SK-N-SH (cell line): ENCODE results near the gene SNRPF.

Experiments
- CHD2 ChIP-seq: fragments of 150-350 bp; IDR thresholded peaks from 2 replicates; pipeline ENCODE4 v1.6.1; 2018; ENCODE audit warnings: low read length; ENCODE audit not compliant: partially characterized antibody
- CTCF ChIP-seq: fragments of 200-600 bp; sonication (generic); IDR thresholded peaks from 2 replicates; pipeline ENCODE4 v1.6.1; 2017; ENCODE audit warnings: antibody characterized with exemption, mild to moderate bottlenecking, moderate library complexity
- EP300 ChIP-seq, 2 experiments: IDR thresholded peaks; 2 replicates each; pipeline versions ENCODE4 v1.4.0 to v1.6.1; 2012; ENCODE audit warnings: borderline replicate concordance in 1 of 2, low read depth in 1 of 2, low read length in 1 of 2
- EZH2phosphoT487 ChIP-seq: fragments of 200-600 bp; sonication (generic); IDR thresholded peaks from 2 replicates; pipeline ENCODE4 v1.6.1; 2017; ENCODE audit warnings: low read depth, mixed run types, mild to moderate bottlenecking, antibody characterized with exemption, moderate library complexity, borderline replicate concordance
- MAX ChIP-seq: IDR thresholded peaks from 2 replicates; pipeline ENCODE4 v1.4.0; 2012; ENCODE audit warnings: low read depth
- POLR2AphosphoS5 ChIP-seq: IDR thresholded peaks from 2 replicates; pipeline ENCODE4 v1.6.1; 2012; ENCODE audit warnings: low read depth, low read length
- RAD21 ChIP-seq: IDR thresholded peaks from 2 replicates; pipeline ENCODE4 v1.6.1; 2012; ENCODE audit warnings: mild to moderate bottlenecking, low read length
- TAF1 ChIP-seq: IDR thresholded peaks from 2 replicates; pipeline ENCODE4 v1.6.1; 2012; ENCODE audit warnings: low read depth, mild to moderate bottlenecking, low read length, moderate library complexity, borderline replicate concordance
- USF2 ChIP-seq: fragments of 150-350 bp; IDR thresholded peaks from 2 replicates; pipeline ENCODE4 v1.6.1; 2017; ENCODE audit warnings: antibody characterized with exemption, low read length, low read depth, borderline replicate concordance
- YY1 ChIP-seq: IDR thresholded peaks from 2 replicates; pipeline ENCODE4 v1.4.0; 2012; ENCODE audit warnings: low read depth, mild to moderate bottlenecking

GRCh38 chr12:95858451-95859343, at the start of gene SNRPF:
- peak; percentile 97 for TF ChIP-seq CHD2
- peak; percentile 80 for TF ChIP-seq MAX
- TF ChIP-seq CTCF: peak; percentile 33
- no peak for TF ChIP-seq EP300 (IDR thresholded peaks at IDR 0.05; ENCODE audit: borderline replicate concordance in 1 of 2, low read depth in 1 of 2, low read length in 1 of 2)
- no peak for TF ChIP-seq EZH2phosphoT487
- peak; percentile 83 for TF ChIP-seq POLR2AphosphoS5
- TF ChIP-seq TAF1: peak; percentile 62; the same call in 1 of the 2 replicates
- TF ChIP-seq YY1: peak; percentile 96
- TF ChIP-seq USF2: no peak
- TF ChIP-seq RAD21: peak; percentile 22; the same call in 1 of the 2 replicates
